DND-41 (cell line): ENCODE results near the gene DNAH14.

Experiments used
- CTCF ChIP-seq: IDR thresholded peaks from 2 replicates; pipeline ENCODE4 v1.5.1; 2012; ENCODE audit warnings: borderline replicate concordance, low read length, moderate library complexity, mild to moderate bottlenecking; ENCODE audit not compliant: poor library complexity, severe bottlenecking; ENCODE audit errors: extremely low read depth
- EZH2 ChIP-seq: IDR thresholded peaks from 3 replicates; pipeline ENCODE4 v1.6.1; 2012; ENCODE audit warnings: borderline replicate concordance, low read depth, mild to moderate bottlenecking, moderate library complexity, low read length, inconsistent platforms; ENCODE audit not compliant: severe bottlenecking

- TF ChIP-seq EZH2 (no peak), CTCF (no peak)
These were observed 497.1 kb downstream of the DNAH14 start for GRCh38 chr1:225426395-225427234.
